K562 (cell line): ENCODE measurements around the gene ARHGDIA. TPM values are rescaled to one million over a fixed set of nuclear protein-coding genes. Genes with fewer than 3 reads are reported as not detected.

ENCODE experiments used
- ATAC-seq: fragments of 200-7000 bp; cut with Tn5 transposase; 3 replicates; pipeline ENCODE4 v1.9.1; 2020; ENCODE audit warnings: moderate library complexity
- BruUV-seq: library from RNA; stranded (reverse); fragments of 400-500 nt; replicated peaks from 2 replicates; lab custom pipeline; 2021; lab: Mats Ljungman, UMichigan
- CTCF ChIA-PET: fragments of 300-600 bp; formaldehyde crosslinking; extraction: SDS; loops from one replicate; lab custom pipeline; 2021; ENCODE audit warnings: low intra/inter-chr PET ratio; lab: Yijun Ruan, JAX
- POLR2A ChIA-PET: fragments of 300-600, 350-650 bp; sonication (Branson Sonifier 250); formaldehyde crosslinking; extraction: SDS; loops from one replicate; lab custom pipeline; 2021; ENCODE audit warnings: antibody characterized with exemption, inconsistent platforms; lab: Yijun Ruan, JAX
- DNase-seq, 4 experiments: peaks; one replicate each; pipeline versions ENCODE4 v3.0.0 to v3.0.0-alpha.2; 2011 to 2018; ENCODE audit warnings: low spot score in 3 of 4, mixed read lengths in 3 of 4; ENCODE audit errors: extremely low read depth in 1 of 4
- FAIRE-seq: peaks from 2 replicates; lab custom pipeline; 2011; peaks lifted over from hg19 to GRCh38; lab: Jason Lieb, UNC
- H2AFZ ChIP-seq: 2 replicates; pipeline ENCODE4 v1.6.0; 2011; ENCODE audit warnings: low read depth, low read length, control low read depth, inconsistent platforms
- H3K27ac ChIP-seq: fragments of 200-600 bp; 3 replicates; pipeline ENCODE4 v1.8.0; 2011; ENCODE audit warnings: low read depth, mild to moderate bottlenecking, control low read depth, inconsistent platforms, low read length, moderate library complexity, mixed read lengths; ENCODE audit errors: extremely low read depth
- H3K27me3 ChIP-seq, 2 experiments: fragments of 300-600 bp in 1 of 2; 2 replicates in 1 of 2; 3 replicates in 1 of 2; pipeline versions ENCODE4 v1.6.0 to v1.8.0; 2011; ENCODE audit warnings: inconsistent platforms in 2 of 2, low read length in 2 of 2, mild to moderate bottlenecking in 1 of 2, mixed read lengths in 1 of 2, moderate library complexity in 1 of 2; ENCODE audit not compliant: control insufficient read depth in 2 of 2, insufficient read depth in 2 of 2
- H3K36me3 ChIP-seq: fragments of 300-600 bp; 3 replicates; pipeline ENCODE4 v1.8.0; 2011; ENCODE audit warnings: mild to moderate bottlenecking, low read length, inconsistent platforms; ENCODE audit not compliant: control insufficient read depth, insufficient read depth
- H3K4me1 ChIP-seq, 2 experiments: fragments of 200-600 bp in 1 of 2; replicated peaks in 1 of 2; 2 replicates in 1 of 2; 3 replicates in 1 of 2; pipeline versions ENCODE4 v1.5.1 to v1.8.0; 2011; ENCODE audit warnings: inconsistent platforms in 2 of 2, low read length in 2 of 2, mild to moderate bottlenecking in 1 of 2, mixed read lengths in 1 of 2, moderate library complexity in 1 of 2; ENCODE audit not compliant: control insufficient read depth in 2 of 2, insufficient read depth in 2 of 2
- H3K4me2 ChIP-seq: 2 replicates; pipeline ENCODE4 v1.6.1; 2011; ENCODE audit warnings: low read length, control low read depth, inconsistent platforms, mixed read lengths; ENCODE audit not compliant: insufficient read depth
- H3K4me3 ChIP-seq: fragments of 200-600 bp; sonication (generic), shearing (Covaris generic); 2 replicates; pipeline ENCODE4 v1.5.1; 2016; ENCODE audit warnings: control low read depth, inconsistent platforms
- H3K79me2 ChIP-seq: fragments of 200-600 bp; 3 replicates; pipeline ENCODE4 v1.8.0; 2011; ENCODE audit warnings: low read length, inconsistent platforms; ENCODE audit not compliant: control insufficient read depth, insufficient read depth
- H3K9ac ChIP-seq, 2 experiments: 2 replicates each; pipeline versions ENCODE4 v1.6.0 to v1.6.1; 2011; ENCODE audit warnings: low read depth in 2 of 2, low read length in 2 of 2, control low read depth in 1 of 2, inconsistent platforms in 1 of 2, mild to moderate bottlenecking in 1 of 2, mixed read lengths in 1 of 2; ENCODE audit not compliant: insufficient read depth in 1 of 2
- H3K9me1 ChIP-seq: one replicate; pipeline ENCODE4 v1.6.0; 2011; ENCODE audit warnings: inconsistent platforms, mild to moderate bottlenecking, low read length, moderate library complexity; ENCODE audit not compliant: control insufficient read depth, insufficient read depth
- H3K9me3 ChIP-seq: replicated peaks from 2 replicates; pipeline ENCODE4 v1.5.1; 2011; ENCODE audit warnings: low read depth, low read length, inconsistent platforms; ENCODE audit not compliant: control insufficient read depth, insufficient read depth
- H4K20me1 ChIP-seq: replicated peaks from 2 replicates; pipeline ENCODE4 v1.6.1; 2011; ENCODE audit warnings: low read length, inconsistent platforms, mixed read lengths; ENCODE audit not compliant: control insufficient read depth, insufficient read depth
- ATF1 ChIP-seq, 2 experiments: fragments of 450-650 bp in 1 of 2; IDR thresholded peaks; 2 replicates each; pipeline ENCODE4 v1.6.1; 2016; ENCODE audit warnings: missing compliant biosample characterization in 1 of 2, missing genetic modification characterization in 1 of 2
- CREM ChIP-seq: IDR thresholded peaks from 2 replicates; pipeline ENCODE4 v1.6.1; 2014; ENCODE audit warnings: antibody characterized with exemption, low read depth
- FOXA3 ChIP-seq, 2 experiments: fragments of 450-650 bp in 1 of 2; sonication (generic) in 1 of 2; formaldehyde crosslinking; IDR thresholded peaks in 1 of 2; conservative IDR thresholded peaks in 1 of 2; 2 replicates each; pipeline versions ENCODE4 v1.4.0 to v1.8.0; 2020 to 2022; ENCODE audit warnings: mild to moderate bottlenecking in 2 of 2, missing genetic modification reagents in 1 of 2
- FOXK2 ChIP-seq, 2 experiments: fragments of 450-650 bp; IDR thresholded peaks in 1 of 2; conservative IDR thresholded peaks in 1 of 2; 2 replicates each; pipeline ENCODE4 v1.6.1; 2016; ENCODE audit warnings: low read depth in 2 of 2, mild to moderate bottlenecking in 1 of 2
- HNRNPK ChIP-seq: fragments of 200-400 bp; formaldehyde crosslinking; IDR thresholded peaks from one replicate; pipeline ENCODE4 v1.6.1; 2018; ENCODE audit warnings: mild to moderate bottlenecking, low read depth, low read length; ENCODE audit not compliant: poor library complexity, severe bottlenecking
- KAT2B ChIP-seq: IDR thresholded peaks from one replicate; pipeline ENCODE4 v1.6.1; 2012; ENCODE audit warnings: low read depth, mild to moderate bottlenecking, control low read depth, inconsistent platforms, low read length, moderate library complexity
- MEIS2 ChIP-seq: fragments of 450-650 bp; IDR thresholded peaks from 2 replicates; pipeline ENCODE4 v1.6.1; 2014; ENCODE audit warnings: mild to moderate bottlenecking; ENCODE audit not compliant: partially characterized antibody
- MYC ChIP-seq, 2 experiments: fragments of 250-450 bp in 1 of 2; sonication (Bioruptor Pico) in 1 of 2; IDR thresholded peaks; 2 replicates each; pipeline versions ENCODE4 v1.5.1 to v1.6.1; 2012 to 2021; ENCODE audit warnings: low read depth in 2 of 2, borderline replicate concordance in 1 of 2, improper control_type of control experiment in 1 of 2, low read length in 1 of 2, mild to moderate bottlenecking in 1 of 2, moderate library complexity in 1 of 2
- PHF20 ChIP-seq: fragments of 450-650 bp; IDR thresholded peaks from 2 replicates; pipeline ENCODE4 v1.6.1; 2018; ENCODE audit not compliant: partially characterized antibody
- PHF8 ChIP-seq: fragments of 200-600 bp; sonication (generic); IDR thresholded peaks from 2 replicates; pipeline ENCODE4 v1.6.1; 2012; ENCODE audit warnings: mixed run types, mild to moderate bottlenecking, inconsistent platforms, low read length, moderate library complexity, borderline replicate concordance
- RBFOX2 ChIP-seq: fragments of 200-400 bp; formaldehyde crosslinking; IDR thresholded peaks from 2 replicates; pipeline ENCODE4 v1.6.1; 2017; ENCODE audit warnings: low read depth, mild to moderate bottlenecking, low read length, moderate library complexity
- THRB ChIP-seq: fragments of 450-650 bp; formaldehyde crosslinking; conservative IDR thresholded peaks from 2 replicates; pipeline ENCODE4 v1.4.0; 2022; ENCODE audit warnings: mild to moderate bottlenecking, missing genetic modification characterization
- ZBTB7A ChIP-seq: IDR thresholded peaks from 2 replicates; pipeline ENCODE4 v1.6.1; 2011; ENCODE audit warnings: low read depth, mild to moderate bottlenecking, low read length, moderate library complexity, borderline replicate concordance; ENCODE audit not compliant: control insufficient read depth
- ZNF445 ChIP-seq: fragments of 250-450 bp; sonication (Bioruptor Pico); IDR thresholded peaks from 2 replicates; pipeline ENCODE4 v1.4.0; 2020; ENCODE audit warnings: low read depth, mild to moderate bottlenecking, moderate library complexity
- WGBS: fragments of 100-300 bp; shearing (Covaris generic); methylation state at CpG from one replicate; pipeline ENCODE4 v1.1.6; 2016; ENCODE audit warnings: low coverage, mixed read lengths; ENCODE audit not compliant: insufficient coverage; ENCODE audit errors: missing lambda C conversion rate; 5-methylcytosine and 5-hydroxymethylcytosine counted together
- in situ Hi-C: fragments of 300-500 bp; cut with MboI; formaldehyde crosslinking; loops from 4 replicates; pipeline ENCODE4 v1.15.0; 2018; ENCODE audit warnings: inconsistent platforms, mixed read lengths
- intact Hi-C: fragments of 100-400 bp; cut with micrococcal nuclease; formaldehyde crosslinking; loops from 2 replicates; pipeline ENCODE4 v1.14.2; 2022
- polyA plus RNA-seq, 8 experiments: library from polyadenylated mRNA; depleted of rRNA in 4 of 8; stranded (reverse) in 5 of 8; unstranded in 3 of 8; fragments of >200 nt; fragmentation: Nextera tagmentation in 2 of 8; fragmentation: Illumina TruSeq in 1 of 8; extraction: Ambion mirVana in 2 of 8; extraction: Trizol in 1 of 8; gene quantifications; 2 replicates each; pipeline versions ENCODE4 v1.2.1 to v1.2.3, GENCODE V29; 2011 to 2014; ENCODE audit warnings: inconsistent platforms in 1 of 8, missing spikeins in 1 of 8
- total RNA-seq, 7 experiments: library from RNA; depleted of rRNA in 6 of 7; stranded (reverse); fragments of >200 nt in 6 of 7; fragmentation: Illumina TruSeq in 2 of 7; extraction: Trizol in 2 of 7; gene quantifications; 2 replicates each; pipeline versions ENCODE4 v1.2.1 to v1.2.3, GENCODE V29; 2011 to 2021; ENCODE audit warnings: low replicate concordance in 1 of 7
- TF ChIP-seq, protein P1 (sequence below): sonication (generic); formaldehyde crosslinking; IDR thresholded peaks from 2 replicates; pipeline ENCODE4 v1.8.0; 2023; ENCODE audit warnings: mild to moderate bottlenecking, missing genetic modification reagents

Gene ARHGDIA
- total and polyA plus RNA-seq, 9 of the 15 experiments (the other 6 are each of a cell fraction or from before 2014, with no cell fraction given) = 9.6 to 340 (median 97.6) TPM

DNA sequence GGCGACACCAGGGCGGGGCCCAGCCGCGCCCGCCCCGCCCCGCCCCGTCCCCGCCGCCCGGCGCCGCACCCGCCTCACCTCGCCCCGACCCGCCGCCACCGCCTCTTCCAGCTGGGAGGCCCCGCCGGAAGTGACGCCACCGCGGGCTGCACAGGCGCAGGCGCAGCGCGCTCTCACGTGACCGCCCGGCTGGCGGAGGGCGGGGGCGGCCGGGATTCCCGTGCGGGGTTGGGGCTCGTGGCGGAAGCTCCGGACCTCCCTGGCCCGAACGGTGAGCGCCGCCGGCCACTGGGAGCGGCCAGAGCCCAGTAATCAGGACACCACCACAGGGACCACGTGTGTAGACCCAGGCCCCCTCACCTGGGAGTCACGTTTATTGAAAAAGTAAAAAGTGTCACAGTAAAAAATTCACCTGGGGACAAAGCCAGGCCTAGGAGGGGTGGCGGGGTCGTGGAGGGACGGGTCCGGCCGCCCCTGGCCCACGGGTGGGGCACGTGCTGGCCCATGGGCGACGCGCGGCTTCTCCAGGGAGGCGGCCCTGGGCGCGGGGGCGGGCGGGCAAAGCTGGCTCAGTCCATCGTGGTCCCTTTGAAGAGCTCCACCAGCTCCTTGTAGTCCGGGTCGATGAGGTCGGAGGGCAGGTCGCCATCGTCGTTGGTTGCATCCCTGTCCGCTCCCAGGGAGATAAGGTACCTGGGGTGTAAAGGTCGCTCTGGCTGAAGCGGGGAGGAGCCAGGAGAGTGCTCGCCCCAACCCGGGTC, 37.8 kb downstream of the ARHGDIA start, which contains the start of gene MCRIP1:
Gene MCRIP1, minus strand, starts transcription at position 132 of the 761 bp plus-strand sequence. CDS start 8,785 bp downstream, outside the sequence.
- no peak for FAIRE-seq
- H3K9me1 ChIP-seq = no peaks in the 10 kb centered on the region
- ATAC-seq = peak; percentile 85
- H3K4me3 ChIP-seq = peak within 1 kb of the TSS; percentile 64
- ChIA-PET CTCF (no interaction called here), POLR2A (interaction anchor here (0.6 to 3.6 kb wide), 15 partner anchors 8 to 232 kb away, joined by 3 to 25 read pairs (median 5); partner anchors contain the start of genes MRPL12 and NPB)
- 0% methylated on average over 45 of the region's 76 CpGs for WGBS
- H3K36me3 ChIP-seq = no peaks in the 10 kb centered on the region
- DNase-seq = peak; percentile 95 to 97 (median 97)
- H3K9ac ChIP-seq = peak within 1 kb of the TSS; percentile 85 to 96
- H3K9me3 ChIP-seq = no peaks in the 10 kb centered on the region
- peak within 1 kb of the TSS; percentile 68 for H2AFZ ChIP-seq
- peaks cover 25 to 58% of the 10 kb centered on the region in 2 experiments for H3K4me1 ChIP-seq
- intact Hi-C loops = no loop called here
- H3K79me2 ChIP-seq = peaks cover 28% of the 10 kb centered on the region; the same call in 2 of the 3 replicates
- BruUV-seq = TSS peak; percentile 83
- no peaks in the 10 kb centered on the region for H4K20me1 ChIP-seq
- peak within 1 kb of the TSS; percentile 98 for H3K27ac ChIP-seq
- H3K27me3 ChIP-seq = no peaks in the 10 kb centered on the region
- H3K4me2 ChIP-seq = peak within 1 kb of the TSS; percentile 89
- in situ Hi-C loops = no loop called here
- peak; percentile 61 for TF ChIP-seq PHF20
- TF ChIP-seq KAT2B = no peak
- peak in 1 of 2 experiments; percentile 39; a peak in 1 of 4 replicates for TF ChIP-seq FOXK2 (conservative IDR thresholded peaks at IDR 0.05 in 1 of 2, IDR thresholded peaks at IDR 0.05 in 1 of 2; ENCODE audit: low read depth in 2 of 2)
- TF ChIP-seq, protein P1, sequence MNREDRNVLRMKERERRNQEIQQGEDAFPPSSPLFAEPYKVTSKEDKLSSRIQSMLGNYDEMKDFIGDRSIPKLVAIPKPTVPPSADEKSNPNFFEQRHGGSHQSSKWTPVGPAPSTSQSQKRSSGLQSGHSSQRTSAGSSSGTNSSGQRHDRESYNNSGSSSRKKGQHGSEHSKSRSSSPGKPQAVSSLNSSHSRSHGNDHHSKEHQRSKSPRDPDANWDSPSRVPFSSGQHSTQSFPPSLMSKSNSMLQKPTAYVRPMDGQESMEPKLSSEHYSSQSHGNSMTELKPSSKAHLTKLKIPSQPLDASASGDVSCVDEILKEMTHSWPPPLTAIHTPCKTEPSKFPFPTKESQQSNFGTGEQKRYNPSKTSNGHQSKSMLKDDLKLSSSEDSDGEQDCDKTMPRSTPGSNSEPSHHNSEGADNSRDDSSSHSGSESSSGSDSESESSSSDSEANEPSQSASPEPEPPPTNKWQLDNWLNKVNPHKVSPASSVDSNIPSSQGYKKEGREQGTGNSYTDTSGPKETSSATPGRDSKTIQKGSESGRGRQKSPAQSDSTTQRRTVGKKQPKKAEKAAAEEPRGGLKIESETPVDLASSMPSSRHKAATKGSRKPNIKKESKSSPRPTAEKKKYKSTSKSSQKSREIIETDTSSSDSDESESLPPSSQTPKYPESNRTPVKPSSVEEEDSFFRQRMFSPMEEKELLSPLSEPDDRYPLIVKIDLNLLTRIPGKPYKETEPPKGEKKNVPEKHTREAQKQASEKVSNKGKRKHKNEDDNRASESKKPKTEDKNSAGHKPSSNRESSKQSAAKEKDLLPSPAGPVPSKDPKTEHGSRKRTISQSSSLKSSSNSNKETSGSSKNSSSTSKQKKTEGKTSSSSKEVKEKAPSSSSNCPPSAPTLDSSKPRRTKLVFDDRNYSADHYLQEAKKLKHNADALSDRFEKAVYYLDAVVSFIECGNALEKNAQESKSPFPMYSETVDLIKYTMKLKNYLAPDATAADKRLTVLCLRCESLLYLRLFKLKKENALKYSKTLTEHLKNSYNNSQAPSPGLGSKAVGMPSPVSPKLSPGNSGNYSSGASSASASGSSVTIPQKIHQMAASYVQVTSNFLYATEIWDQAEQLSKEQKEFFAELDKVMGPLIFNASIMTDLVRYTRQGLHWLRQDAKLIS (CRISPR knock-in tag) = peak; percentile 52; the same call in 1 of the 2 replicates
- TF ChIP-seq HNRNPK = peak; percentile 29
- TF ChIP-seq ATF1 (CRISPR knock-in tag; IDR thresholded peaks at IDR 0.05) = no peak
- TF ChIP-seq ATF1 (tag; IDR thresholded peaks at IDR 0.05) = peak; percentile 72
- no peak for TF ChIP-seq THRB (CRISPR knock-in tag)
- TF ChIP-seq FOXA3 (CRISPR knock-in tag; conservative IDR thresholded peaks at IDR 0.05 in 1 of 2, IDR thresholded peaks at IDR 0.05 in 1 of 2) = peak in 1 of 2 experiments; percentile 79; a peak in 1 of 4 replicates
- peak; percentile 94 for TF ChIP-seq CREM
- peak; percentile 89 for TF ChIP-seq RBFOX2
- TF ChIP-seq MEIS2 = peak; percentile 53
- peak; percentile 90 for TF ChIP-seq MYC (IDR thresholded peaks at IDR 0.05; ENCODE audit: low read depth, low read length)
- TF ChIP-seq MYC (CRISPR knock-in tag; IDR thresholded peaks at IDR 0.05; ENCODE audit: borderline replicate concordance, low read depth) = no peak
- no peak for TF ChIP-seq ZNF445
- TF ChIP-seq ZBTB7A = peak; percentile 69; the same call in 1 of the 2 replicates
- TF ChIP-seq PHF8 = peak; percentile 75
